NCI-H510A treated with DMSO at 0.1 percent for 48 hours (cell line): ENCODE results near the gene ZNF362.
"Not testable (repeated sequence)": the region's sequence is repeated elsewhere in the genome, so short reads cannot be mapped to it uniquely, and the experiment has no call there.

ENCODE experiments used
- DNase-seq: peaks from one replicate; lab custom pipeline; 2025; lab: John Stamatoyannopoulos, UW

ZNF362 gene

GRCh38 chr1:33287317-33287716 is 31.0 kb downstream of the ZNF362 start:
- no peak for DNase-seq

GRCh38 chr1:33288976-33289857 is 32.9 kb downstream of the ZNF362 start:
- no peak for DNase-seq

- no peak for DNase-seq
Measured at GRCh38 chr1:33289858-33290154, 33.5 kb downstream of the ZNF362 start.

GRCh38 chr1:33290615-33291014 is 34.3 kb downstream of the ZNF362 start:
- not testable (repeated sequence) for DNase-seq

GRCh38 chr1:33292726-33293340 is 36.5 kb downstream of the ZNF362 start:
- no peak for DNase-seq

- no peak for DNase-seq
Measured at GRCh38 chr1:33294071-33295010, 38.0 kb downstream of the ZNF362 start.

- no peak for DNase-seq
Measured at GRCh38 chr1:33295023-33295422, 38.7 kb downstream of the ZNF362 start.

GRCh38 chr1:33295450-33296081 is 39.3 kb downstream of the ZNF362 start:
- DNase-seq = peak; percentile 91

GRCh38 chr1:33296082-33296458 is 39.8 kb downstream of the ZNF362 start:
- DNase-seq = no peak

GRCh38 chr1:33296824-33297223 is 40.5 kb downstream of the ZNF362 start:
- no peak for DNase-seq

- no peak for DNase-seq
Measured at GRCh38 chr1:33297911-33298622, 41.8 kb downstream of the ZNF362 start.

GRCh38 chr1:33298623-33299277 is 42.5 kb downstream of the ZNF362 start:
- DNase-seq = peak; percentile 70

GRCh38 chr1:33299461-33300155 is 43.3 kb downstream of the ZNF362 start:
- no peak for DNase-seq

- DNase-seq = no peak
Measured at GRCh38 chr1:33300673-33301072, 44.4 kb downstream of the ZNF362 start.

- no peak for DNase-seq
Measured at GRCh38 chr1:33301273-33301984, 45.1 kb downstream of the ZNF362 start.

GRCh38 chr1:33302325-33302724 is 46.0 kb downstream of the ZNF362 start:
- no peak for DNase-seq

GRCh38 chr1:33305016-33305415 is 48.7 kb downstream of the ZNF362 start:
- no peak for DNase-seq

GRCh38 chr1:33305816-33306652 is 49.7 kb downstream of the ZNF362 start:
- DNase-seq = no peak
